HG03175 (cell line): Measurements from ENCODE around the gene EFCAB12.
A peak's percentile ranks its signal among the peaks of the same experiment; 100 is the strongest.

ENCODE experiments used
- ATAC-seq: cut with Tn5 transposase; IDR thresholded peaks from one replicate; pipeline ENCODE4 v1.9.1; 2021; ENCODE audit warnings: mild to moderate bottlenecking, moderate library complexity; ENCODE audit not compliant: unreplicated experiment

Gene EFCAB12

DNA sequence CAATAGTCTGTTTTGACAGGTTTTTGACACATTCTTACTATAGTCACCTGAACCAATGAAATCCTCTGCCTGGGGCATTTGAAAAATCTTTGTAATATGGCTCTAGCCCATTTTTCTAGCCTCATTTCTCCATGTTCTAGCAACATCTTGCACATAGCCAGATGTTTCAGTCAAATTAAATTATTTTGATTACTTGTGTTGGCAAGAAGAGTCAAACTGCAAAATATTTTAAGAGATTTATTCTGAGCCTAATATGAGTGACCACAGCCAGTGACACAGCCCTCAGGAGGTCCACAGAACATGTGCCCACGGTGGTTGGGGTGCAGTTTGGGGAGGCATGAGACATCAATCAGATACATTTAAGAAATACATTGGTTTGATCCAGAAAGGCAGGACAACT, 18.5 kb upstream of the EFCAB12 start:
- no peak for ATAC-seq

DNA sequence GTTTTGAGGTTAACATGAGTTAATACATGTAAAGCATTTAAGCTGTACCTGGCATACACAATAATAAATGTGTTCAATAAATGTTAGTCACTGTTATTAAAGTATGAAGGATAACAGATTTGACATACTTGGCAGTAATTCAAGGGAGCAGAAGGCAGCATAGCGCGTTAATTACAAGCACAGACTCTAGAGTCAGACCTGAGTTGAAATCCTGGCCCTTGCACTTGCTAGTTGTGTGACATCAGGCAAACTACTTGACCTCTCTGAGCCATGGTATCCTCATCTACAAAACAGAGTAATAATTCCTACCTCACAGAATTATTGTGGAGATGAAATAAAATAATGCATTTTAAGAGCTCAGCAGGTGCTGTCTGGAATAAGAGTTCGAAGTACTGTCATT, 17.0 kb upstream of the EFCAB12 start:
- no peak for ATAC-seq

GRCh38 chr3:129442947-129443346, 14.5 kb upstream of the EFCAB12 start:
- no peak for ATAC-seq

DNA sequence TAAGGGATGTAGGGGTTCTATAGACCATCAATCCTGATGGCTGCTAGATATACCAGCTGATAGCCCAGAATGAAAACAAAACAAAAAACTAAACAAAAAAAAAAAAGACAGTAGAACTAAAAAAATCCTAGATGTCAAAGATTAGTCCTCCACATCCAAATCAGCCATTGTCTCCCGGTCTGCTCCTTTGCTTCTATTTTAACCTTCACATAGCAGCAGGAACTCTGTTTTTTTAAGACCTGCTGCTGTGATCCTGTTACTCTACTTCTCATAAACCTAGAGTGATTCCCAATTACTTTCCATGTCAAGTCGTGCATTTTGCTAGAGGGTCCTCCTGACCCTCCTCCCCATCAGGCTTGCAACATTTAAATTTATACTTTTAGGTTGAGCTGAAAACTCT, 14.1 kb upstream of the EFCAB12 start:
- no peak for ATAC-seq

DNA sequence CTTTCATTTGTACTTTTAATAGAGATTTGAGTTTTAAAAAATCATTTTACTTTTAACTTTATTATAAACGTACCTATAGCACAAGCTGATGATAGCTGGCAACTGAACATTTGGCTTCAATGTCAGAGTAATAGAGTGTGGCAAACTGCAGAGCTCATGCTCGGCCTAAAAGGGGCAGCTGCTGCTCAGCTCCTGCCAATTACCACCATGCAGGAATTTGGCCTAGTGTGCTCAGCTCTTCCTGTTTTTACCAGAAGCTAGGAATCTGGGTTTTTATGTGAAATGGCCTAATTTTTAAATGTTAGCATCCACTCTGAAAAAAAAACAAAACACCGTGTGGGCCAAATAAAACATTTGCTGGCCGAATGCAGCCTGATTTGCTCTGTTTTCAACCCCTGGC, 13.3 kb upstream of the EFCAB12 start:
- ATAC-seq, result no peak

- ATAC-seq, result no peak
Observed at GRCh38 chr3:129441215-129441614, 12.8 kb upstream of the EFCAB12 start.

- no peak for ATAC-seq
Observed at GRCh38 chr3:129440618-129441190, 12.3 kb upstream of the EFCAB12 start.

GRCh38 chr3:129439817-129440617, 11.6 kb upstream of the EFCAB12 start, which contains the start of the genes IFT122 and MBD4:
Gene IFT122, plus strand, starts transcription at chr3:129440224. Its CDS starts 107 bp downstream, at chr3:129440331.
Gene MBD4, minus strand, starts transcription at chr3:129439948. Its CDS starts 115 bp downstream, at chr3:129439833.
- peak; percentile 90 for ATAC-seq

DNA sequence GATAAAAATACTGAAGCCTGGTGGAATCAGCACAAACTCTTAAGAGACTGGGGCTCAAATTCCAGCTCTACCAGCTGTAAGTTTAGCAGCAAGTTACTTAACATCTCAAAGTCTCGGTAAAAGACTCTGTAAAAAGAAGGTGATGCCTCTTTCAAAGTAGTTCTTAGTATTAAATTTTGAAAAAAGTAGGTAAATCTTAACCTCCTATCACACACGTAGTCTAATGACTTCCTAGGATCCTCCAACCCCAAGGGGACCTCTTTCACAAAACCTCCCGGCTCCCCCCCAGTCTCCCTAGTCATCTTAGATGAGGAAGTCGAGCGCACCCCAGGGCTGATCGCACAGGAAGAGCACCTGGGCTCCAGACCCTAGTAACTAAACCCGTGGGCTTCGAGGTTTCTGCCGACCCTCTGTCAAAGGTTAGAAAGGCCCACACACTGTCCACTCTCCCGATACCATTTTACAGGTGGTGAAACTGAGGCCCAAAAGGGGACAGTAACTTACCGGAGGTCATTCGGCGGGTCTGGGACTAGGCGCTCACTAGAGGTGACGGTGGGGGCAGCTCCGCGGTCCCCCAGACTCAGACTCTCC, 10.9 kb upstream of the EFCAB12 start:
- no peak for ATAC-seq

DNA sequence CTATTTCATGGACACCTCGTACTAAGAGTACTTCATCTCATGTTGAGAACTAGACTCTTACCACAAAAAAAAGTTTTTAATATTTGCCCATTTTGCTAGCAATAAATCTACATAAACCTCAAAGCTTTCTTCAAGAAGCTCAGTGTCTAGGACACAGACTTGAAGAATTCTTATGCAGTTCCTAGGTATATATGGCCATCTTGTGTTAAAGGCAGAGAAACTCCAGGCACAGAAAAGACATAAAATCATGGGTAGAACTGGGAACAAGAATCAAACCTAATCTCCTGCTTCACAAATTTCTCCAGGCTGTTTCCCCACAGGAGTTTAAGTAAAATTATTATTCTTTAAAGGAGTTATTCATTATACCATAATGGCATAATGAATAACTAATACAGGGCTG, 6.9 kb upstream of the EFCAB12 start:
- ATAC-seq, result no peak

GRCh38 chr3:129434140-129434539, 5.7 kb upstream of the EFCAB12 start:
- ATAC-seq, result no peak

- no peak for ATAC-seq
Observed at GRCh38 chr3:129433565-129433964, 5.1 kb upstream of the EFCAB12 start.

DNA sequence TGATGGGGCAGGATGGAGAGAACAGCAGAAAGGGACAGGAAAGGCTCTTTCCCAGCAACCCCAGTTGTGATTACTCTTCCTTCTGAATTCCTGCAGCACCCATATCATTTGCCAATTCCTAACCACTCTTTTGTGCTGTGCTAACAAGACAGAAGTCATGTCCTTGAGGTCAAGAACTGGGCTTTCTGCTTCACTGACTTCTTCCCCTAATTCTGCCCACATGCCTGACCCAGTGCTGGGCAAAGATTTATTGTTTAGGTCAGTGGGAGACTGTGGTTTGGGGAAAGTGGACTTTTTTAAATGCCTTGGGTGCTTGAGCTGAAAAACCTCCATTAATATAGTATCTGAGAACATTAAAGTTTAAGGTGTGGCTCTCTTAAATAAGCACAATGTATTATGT, 4.2 kb upstream of the EFCAB12 start:
- ATAC-seq, result no peak

GRCh38 chr3:129432036-129432435, 3.6 kb upstream of the EFCAB12 start:
- no peak for ATAC-seq

DNA sequence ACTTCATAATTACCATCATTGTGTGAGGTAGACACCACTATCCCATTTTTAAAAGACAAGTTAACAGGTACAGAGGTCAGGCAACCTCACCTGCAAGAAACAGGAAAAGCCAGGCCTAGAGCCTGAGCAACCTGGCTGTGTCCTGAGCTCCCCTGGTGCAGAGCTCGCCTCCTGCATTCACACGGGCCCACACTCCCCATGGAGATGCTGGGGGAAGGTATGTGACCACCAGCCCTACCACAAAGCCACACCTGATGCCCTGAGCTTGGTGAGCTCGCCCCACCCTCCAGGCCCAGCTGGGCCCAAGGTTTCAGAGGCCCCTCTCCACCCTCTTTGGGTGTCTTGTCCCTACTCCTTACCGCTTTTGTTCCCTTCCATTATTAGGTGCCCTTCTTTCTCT, 1.2 kb upstream of the EFCAB12 start:
- no peak for ATAC-seq

DNA sequence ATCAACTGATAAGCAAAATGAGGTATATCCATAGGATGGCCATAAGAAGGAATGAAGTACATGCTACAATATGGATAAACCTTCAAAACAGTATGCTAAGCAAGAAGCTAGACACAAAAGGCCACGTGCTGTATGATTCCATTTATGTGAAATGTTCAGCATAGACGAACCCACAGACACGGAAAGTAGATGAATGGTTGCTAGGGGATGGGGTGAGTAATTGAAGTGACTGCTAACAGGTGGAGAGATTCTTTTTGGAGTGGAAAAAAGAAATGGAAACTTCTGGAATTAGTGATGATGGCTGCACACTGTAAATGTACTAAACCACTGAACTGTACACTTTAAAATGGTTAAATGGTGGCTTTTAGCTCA, 630 bp upstream of the EFCAB12 start:
- no peak for ATAC-seq

DNA sequence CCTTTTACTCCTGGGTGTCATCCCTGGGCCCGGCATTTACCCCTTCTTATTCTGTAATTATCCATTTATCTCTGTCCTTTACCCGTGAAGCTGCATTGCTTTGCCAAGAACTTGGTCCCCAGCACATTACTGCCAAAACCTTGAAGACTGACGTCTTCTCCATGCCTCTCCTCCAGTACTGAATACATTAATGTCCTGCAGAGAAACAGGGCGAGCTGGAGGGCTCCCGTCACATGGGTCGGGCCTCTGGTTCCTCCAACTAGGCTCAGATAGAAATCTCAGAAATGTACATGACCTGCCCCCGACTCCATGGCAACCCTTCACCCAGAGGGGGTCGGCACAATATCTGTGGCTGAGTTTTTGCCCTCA, 445 bp downstream of the EFCAB12 start:
- no peak for ATAC-seq

DNA sequence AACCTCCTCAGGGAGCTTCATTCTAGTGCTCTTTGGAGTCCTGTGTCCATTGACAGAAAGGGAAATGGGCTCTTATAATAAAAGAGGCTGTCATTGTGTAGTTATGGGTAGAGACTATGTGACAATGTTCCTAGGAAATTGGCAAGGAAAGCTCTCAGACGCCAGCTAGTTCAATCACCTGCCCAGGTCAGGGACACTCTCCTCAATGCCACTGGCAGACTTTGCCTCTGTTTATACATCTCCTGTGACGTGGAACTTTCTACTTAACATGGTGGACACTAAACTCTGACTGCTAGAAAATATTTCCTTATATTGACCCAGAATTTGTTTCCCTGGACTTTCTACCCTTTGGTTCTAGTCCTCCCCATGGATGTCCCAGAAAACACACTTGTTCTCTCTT, 2.8 kb downstream of the EFCAB12 start:
- ATAC-seq, result no peak

DNA sequence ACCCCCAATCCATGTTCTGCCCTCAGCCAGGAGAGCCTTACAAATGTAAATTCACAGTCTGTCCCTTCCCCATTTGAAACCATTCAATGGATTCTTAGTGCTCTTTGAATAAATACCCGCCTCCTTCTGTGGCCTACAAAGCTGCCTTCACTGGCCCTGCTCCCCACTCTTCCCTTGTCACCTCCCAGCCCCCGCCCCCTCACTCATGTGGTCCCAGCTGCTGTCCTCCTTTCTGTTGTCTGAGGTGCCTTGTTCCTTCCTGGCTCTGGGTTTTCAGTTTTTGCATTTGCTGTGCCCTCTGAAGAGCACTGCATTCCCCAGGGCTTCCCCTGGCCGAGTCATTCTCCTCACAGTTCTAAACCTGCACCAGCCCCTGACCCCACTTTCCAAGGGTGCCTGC, 3.2 kb downstream of the EFCAB12 start:
- ATAC-seq, result no peak

DNA sequence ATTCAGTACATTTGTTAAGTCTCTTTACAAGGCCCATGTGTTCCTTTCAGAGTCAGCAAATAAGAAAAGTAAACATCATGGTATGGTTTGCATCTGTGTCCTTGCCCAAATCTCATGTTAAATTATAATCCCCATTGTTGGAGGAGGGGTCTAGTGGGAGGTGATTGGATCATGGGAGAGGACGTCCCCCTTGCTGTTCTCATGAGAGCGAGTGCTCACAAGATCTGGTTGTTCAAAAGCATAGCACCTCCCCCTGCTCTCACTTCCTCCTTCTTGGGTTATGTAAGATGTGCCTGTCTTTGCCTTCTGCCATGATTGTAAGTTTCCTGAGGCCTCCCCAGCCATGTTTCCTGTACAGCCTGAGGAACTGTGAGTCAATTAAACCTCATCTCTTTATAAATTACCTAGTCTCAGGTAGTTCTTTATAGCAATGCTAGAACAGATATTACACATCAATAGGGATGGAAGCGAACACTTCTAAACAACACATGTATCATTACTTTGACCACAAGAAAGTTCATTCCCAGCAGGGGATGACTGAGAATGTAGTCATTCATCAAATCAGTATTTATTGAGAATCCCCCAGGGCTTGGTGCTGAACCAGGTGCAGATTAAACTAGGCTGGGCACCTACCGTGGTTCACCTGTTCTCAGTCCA, 4.1 kb downstream of the EFCAB12 start:
- no peak for ATAC-seq

DNA sequence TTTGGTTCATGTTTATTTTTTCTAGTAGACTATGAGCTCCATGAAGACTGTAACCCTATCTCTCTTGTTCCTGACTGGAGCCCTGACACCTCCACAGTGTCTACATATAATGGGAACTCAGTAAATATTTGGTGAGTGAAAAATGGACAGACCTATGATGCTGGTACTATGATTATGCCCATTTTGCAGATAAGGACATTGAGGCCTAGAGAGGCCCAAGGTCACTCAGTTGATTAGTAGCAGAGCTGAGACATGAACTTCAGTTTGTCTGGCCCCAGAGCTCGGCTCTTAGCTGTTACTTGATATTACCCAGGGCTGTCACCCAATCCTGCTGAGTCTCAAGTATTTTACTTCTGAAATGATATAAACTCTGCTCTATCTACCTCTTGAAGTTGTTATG, 5.5 kb downstream of the EFCAB12 start:
- no peak for ATAC-seq
